NCI-H2171 (cell line): ENCODE measurements around the gene RRP36.
A peak's percentile ranks its signal among the peaks of the same experiment; 100 is the strongest.
"Not testable (repeated sequence)": the region's sequence is repeated elsewhere in the genome, so short reads cannot be mapped to it uniquely, and the experiment has no call there.

Source experiments
- DNase-seq: peaks from one replicate; lab custom pipeline; 2025; lab: John Stamatoyannopoulos, UW

RRP36 gene

DNA sequence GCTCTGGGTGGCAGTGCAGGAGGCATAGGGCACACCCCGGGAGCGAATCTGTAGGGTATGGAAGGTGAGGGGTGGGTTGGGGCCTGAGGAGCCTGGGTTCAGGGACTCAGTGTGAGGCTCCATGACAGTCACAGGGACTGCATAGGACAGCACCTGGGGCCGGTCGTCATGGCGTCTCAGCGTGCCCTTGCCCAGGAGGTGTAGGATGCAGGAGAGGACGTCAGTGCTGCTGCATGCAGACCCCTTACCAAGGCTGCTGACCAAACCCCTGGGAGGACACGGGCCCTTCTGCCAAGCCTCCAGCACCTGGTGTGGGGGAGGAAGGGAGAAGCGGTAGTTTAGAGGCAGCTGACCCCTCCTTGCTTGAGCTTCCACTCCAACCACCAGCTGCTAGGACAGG, 16.3 kb downstream of the RRP36 start:
- DNase-seq = no peak

DNA sequence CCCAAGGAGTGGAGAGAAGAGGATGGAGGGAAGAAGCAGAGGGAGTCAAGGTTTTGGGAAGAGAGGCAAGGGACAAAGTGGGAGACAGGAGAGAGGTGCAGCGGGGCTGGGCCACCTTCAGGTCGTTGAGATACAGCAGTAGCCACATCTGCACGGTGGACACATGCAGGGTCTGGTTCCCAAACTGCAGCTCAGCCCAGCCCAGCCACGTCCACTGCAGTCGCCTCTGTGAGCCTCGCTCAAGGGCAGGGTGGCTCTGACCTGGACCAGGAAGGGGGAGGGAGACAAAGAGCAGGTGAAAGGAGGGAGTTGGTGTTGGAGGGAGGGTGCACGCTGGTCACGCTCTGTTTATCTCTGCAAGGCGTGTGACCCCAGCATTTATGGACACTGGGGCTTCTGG, 17.3 kb downstream of the RRP36 start:
- DNase-seq = no peak

DNA sequence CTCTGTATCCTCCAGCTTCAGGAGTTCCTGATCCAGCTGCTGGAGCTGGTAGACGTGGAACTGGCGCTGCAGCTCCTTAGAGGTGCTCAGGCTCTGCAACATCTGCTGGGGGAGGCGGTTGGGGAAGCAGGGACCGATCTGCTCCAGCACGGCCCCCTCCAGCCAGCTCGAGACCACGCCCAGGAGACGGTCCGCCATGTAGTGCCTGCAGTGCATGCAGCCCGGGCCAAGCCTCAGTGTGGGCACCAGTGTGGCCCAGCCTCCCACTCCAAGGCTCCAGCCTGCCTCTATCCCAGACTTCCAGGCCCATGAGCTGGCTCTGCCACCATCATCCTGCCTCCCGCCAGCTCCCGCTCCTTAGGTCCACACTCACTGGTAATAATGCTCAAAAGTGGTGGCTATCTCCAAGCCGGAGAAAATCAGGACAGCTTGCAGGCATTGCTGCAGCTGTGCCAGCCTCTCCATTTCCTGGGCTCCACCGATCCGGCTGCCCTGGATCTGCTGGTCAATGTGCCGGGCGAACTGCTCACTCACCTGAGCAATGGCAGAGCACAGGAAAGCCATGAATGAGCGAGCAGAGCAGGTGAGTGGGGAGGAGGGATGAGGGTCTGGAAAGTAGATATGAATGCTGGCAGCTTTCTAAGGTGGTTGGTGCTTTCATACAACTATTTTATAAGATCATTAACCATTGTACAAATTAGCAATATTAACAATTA, 19.3 kb downstream of the RRP36 start:
- no peak for DNase-seq

DNA sequence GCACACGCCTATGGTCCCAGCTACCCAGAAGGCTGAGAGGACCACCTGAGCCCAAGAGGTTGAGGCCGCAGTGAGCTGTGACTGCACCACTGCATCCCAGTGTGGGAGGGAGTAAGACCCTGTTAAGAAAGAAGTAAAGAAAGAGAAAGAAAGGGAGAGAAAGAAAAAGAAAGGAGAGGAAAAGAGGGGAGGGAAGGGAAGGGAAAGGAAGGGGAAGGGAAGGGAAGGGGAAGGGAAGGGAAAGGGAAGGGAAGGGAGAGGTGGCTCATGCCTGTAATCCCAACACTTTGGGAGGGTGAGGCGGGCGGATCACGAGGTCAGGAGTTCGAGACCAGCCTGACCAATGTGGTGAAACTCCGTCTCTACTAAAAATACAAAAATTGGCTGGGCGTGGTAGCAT, 20.1 kb downstream of the RRP36 start:
- DNase-seq = not testable (repeated sequence)

DNA sequence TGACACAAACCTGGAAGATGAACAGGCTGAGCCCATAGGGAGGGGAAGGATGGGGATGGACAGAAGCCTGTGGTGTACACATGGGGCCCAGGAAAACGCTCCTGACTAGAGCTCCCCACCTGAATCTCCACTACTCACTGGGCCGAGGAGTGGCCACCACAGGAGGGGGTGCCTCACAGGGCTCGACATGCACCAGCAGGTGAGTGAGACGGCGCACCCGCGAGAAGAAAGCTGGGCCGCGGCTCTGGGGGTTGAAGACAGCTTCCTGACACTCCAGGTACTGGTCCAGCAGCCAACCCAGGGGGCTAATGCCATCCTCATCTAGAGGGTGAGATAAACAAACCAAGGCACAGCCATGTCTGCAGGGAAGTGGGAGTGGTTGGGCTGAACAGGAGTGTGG, 21.9 kb downstream of the RRP36 start:
- no peak for DNase-seq

- no peak for DNase-seq
Measured at GRCh38 chr6:43045371-43045930, 24.0 kb downstream of the RRP36 start.

GRCh38 chr6:43047998-43048397, 26.6 kb downstream of the RRP36 start:
- DNase-seq = no peak

GRCh38 chr6:43050981-43051380, 29.6 kb downstream of the RRP36 start:
- DNase-seq = no peak

DNA sequence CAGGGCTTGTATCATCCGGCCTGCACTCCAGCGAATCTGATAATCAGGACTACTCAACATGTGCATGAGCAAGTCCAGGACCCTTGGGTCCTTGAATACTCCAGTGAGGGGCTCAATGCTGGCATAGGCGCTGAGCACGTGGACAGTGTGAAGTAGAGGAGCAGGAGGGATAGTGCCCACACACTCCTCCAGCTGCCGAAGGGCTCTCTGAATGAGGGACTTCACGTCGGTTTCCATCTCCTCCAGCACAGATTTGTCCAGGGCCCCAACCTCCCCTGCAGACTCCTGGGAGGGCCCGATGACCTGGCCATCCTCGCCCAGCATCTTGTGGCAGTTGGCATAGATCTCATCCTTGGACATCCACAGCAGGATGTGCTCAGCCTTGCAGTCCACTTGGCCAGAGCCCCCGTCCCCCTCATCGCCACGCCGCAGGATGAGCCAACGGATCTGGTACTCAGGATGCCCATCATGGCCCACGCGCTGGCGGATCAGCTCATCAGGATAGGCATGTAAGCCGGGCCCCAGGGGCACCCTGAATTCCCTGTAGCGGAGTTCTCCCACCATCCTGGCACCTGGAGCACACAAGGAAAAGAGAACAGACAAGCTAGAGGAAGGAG, 30.9 kb downstream of the RRP36 start:
- DNase-seq = no peak

DNA sequence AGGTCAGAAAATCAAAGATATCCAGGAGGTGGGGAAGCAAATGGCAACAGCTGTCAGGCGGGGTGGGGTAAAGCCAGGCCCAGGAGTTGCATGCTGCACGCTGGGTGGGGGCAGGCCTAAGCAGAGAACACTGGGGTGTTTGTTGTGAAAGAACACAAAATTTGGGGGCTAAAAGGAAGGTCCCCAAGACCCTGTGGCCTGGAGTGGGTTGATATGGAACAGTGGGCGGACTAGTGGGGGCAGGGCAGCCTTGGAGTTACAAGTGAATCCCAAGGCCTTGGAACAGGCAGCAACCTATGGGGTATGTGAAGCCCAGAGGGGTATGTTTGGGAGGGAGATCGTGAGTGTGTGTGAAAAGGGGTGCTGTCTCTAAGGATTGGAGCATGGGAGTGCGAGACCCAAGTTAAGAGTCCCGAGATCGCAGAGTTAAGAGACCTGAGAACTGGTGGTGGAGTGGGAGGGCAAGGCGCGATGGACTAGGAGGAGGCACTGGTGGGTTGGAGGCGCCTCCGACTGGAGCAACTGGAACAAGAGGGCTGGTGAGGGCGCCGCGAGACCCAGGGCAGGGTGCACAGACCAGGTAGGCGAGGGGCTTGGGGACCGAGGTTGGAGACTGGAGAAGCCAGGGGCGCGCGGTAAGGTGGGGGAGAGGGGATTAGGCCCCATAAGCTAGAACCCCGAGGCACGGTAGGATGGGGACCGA, 31.6 kb downstream of the RRP36 start:
- DNase-seq = no peak

DNA sequence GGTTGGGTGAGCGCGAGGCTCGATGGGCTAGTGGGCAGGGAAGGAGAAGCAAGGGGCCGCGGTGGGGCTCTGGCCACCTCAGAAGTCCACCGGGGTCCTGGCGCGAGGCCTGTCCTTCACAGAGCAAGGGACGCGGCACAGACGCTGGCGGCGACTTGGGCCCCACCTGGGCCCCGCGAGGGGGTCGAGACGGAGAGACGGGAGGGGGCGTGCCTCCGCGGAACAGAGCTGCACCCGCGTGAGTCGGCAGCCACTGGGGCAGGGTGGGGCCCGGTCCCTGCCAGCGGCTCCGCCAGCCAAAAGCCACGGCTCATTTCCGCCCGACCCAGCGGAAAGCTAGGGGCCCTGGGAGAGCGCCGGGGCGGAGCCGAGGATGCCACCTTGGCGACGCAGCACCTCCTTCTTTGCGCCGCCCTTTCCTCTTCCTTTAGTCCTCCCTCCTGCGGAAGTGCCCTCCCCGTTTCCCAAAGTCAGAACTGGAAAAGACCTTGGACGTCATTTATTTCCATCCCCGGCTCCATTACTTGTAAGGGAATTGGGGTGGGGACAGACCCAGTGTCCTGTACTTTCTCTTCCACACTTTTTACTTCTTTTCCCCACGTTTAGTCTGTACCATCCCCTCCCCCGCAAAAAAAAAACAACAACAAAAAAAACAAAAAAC, 32.3 kb downstream of the RRP36 start, which contains the start of gene CUL7:
CUL7 (minus strand) TSS at position 307 of the 661 bp plus-strand sequence. CDS start 1,063 bp downstream, outside the sequence.
- peak; percentile 95 for DNase-seq

- no peak for DNase-seq
Measured at GRCh38 chr6:43054206-43054943, 33.0 kb downstream of the RRP36 start.

DNA sequence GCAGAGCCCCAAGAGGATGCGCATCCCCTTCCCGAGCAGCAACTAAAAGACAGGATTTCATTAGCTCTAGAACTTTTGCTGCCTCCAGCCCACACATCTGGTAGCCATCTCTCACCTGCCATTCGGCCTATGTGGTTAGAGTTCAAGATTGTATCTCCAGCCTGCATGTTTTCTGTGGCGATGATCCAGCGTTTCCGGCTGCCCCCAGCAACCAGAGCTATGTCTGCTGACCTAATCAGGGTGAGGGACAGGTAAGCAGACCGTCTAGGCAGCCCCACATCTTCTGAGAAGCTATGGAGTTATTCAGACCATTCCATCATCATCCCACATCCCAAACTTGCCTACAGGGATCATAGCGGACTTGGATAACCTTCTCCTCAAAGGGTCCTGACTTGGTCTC, 34.5 kb downstream of the RRP36 start:
- DNase-seq = no peak

DNA sequence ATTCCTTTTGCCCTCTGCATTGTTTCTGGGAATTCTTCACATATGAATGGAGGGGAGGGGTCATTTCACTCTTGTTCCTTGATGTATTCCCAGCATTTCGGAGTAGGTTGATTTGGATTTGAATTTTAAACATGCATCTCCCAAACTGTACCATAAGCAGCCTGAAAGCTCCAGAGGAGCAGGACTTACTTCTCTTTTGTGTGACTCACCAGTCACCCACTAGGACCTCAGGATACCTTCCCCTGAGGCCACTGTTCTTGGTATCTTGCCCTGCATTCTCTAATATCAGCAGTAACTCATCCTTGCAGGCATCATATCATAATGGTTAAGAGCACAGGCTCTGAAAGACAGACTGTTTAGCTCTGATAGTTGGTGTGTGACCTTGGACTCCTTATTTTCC, 37.1 kb downstream of the RRP36 start:
- DNase-seq = no peak

DNA sequence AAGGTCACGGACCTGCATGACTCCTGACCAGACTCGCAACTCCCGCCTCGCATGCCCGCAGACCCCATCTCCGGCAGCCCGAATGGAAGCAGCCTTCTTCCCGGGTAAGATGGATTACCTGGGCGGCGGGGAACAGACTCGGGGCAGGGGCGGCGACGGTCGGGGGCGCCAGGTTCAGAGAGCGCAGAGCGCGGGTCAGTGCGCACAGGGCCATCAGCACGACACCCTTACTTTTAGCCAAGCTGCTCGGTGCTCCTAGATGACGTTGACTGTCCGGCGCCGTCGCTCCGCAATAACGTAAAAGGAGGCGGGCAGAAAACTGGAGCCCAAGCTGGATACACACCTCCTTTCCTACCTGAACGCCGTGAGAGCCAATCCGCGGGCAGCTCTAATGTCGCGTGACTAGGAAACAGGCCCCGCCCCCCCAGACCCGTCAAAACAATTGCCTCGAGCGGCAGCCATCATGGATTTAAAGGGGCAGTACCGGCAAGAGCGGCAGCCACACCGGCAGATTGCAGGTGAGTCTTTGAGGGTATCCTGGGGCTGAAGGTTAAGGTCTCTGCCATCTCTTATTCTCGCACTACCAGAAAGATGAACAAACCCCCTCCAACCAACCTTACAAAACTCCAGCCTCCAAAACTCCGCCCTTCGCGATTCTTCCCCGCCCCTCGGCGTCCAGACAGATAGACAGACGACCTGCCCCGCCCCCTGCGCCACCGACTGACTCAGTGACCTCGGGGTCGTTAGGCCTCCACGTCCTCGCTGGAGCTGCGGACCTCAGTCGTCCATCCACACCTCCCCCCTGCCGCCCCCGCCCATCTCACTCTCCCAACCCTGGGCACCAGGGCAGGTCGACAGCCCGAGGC, 38.0 kb downstream of the RRP36 start, which contains the start of the genes KLC4 and MRPL2:
KLC4 (plus strand) TSS at position 464 of the 866 bp plus-strand sequence. CDS start 1,705 bp downstream, outside the sequence.
MRPL2 (minus strand) TSS at position 267 of the 866 bp plus-strand sequence; CDS start at position 214, 53 bp downstream.
- peak; percentile 98 for DNase-seq

GRCh38 chr6:43060034-43060754, 38.8 kb downstream of the RRP36 start:
- DNase-seq = no peak

GRCh38 chr6:43060755-43061633, 39.6 kb downstream of the RRP36 start:
- DNase-seq = no peak

DNA sequence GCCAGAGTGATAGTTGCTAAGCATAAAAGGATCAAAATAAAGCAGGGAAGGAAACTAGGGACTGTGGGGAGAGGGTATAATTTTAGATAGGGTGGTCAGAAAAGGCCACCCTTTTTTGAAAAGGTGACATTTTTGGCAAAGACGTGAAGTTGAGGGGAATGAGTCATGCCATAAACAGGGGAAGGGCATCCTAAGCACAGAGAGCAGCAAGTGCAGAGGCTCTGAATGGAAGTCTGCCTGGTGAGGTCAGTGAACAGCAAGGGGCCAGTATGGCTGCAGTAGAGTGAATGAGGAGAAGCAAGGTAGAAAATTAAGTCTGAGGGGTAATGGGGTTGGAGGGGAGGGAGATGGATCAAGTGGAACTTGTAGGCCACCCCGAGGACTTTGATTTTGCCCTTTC, 40.4 kb downstream of the RRP36 start:
- DNase-seq = no peak

DNA sequence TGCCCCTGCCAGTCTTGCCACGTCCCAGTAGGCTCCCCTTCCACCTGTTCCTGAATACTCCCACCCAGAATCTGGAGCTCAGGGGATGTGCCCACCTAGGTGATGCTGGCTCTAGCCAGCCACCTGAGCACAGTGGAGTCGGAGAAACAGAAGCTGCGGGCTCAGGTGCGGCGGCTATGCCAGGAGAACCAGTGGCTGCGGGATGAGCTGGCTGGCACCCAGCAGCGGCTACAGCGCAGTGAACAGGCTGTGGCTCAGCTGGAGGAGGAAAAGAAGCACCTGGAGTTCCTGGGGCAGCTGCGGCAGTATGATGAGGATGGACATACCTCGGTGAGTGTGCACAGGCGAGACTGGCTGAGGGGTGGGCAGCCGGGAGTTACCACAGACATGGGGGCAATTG, 41.4 kb downstream of the RRP36 start:
- no peak for DNase-seq
